Measurements from ENCODE around the gene LRRC39.
A peak's percentile ranks its signal among the peaks of the same experiment; 100 is the strongest.

The LRRC39 gene

DNA sequence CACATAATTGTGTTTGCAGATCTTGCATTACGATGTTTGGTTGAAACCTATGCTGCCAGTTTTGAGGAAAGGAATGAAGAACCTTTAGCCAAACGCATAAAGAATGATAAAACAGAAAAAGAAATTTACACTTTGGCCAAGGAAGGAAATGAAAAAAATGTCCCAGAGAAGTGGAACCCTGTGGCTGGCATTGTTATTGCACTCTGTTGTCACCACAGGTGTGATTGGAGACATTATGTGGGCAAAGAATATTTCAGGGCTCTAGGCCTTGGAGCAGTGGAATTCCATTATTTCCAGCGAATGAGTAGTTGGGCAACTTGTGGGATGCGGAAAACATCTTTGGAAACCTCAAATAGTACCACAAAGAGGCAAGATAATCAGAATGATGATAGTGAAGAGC is 30.2 kb downstream of the LRRC39 start:
- no peaks in the 10 kb centered on the region for H3K4me1 ChIP-seq (ENCODE audit: control insufficient read depth, insufficient read depth, low read length)
- H3K36me3 ChIP-seq (ENCODE audit: control insufficient read depth, insufficient read depth, low read length, severe bottlenecking), result peaks cover 70% of the 10 kb centered on the region
- H3K9ac ChIP-seq (ENCODE audit: low read length), result no peak overlapping the region
- no peak overlapping the region for H3K4me3 ChIP-seq (ENCODE audit: low read length)
- DNase-seq (ENCODE audit: low read depth), result no peak
- no peaks in the 10 kb centered on the region for H3K27me3 ChIP-seq (replicated peaks; ENCODE audit: control insufficient read depth, insufficient read depth, low read length)
- no peaks in the 10 kb centered on the region for H3K9me3 ChIP-seq (ENCODE audit: control insufficient read depth, low read length)

- no peak for DNase-seq (ENCODE audit: low read depth)
- no peaks in the 10 kb centered on the region for H3K9me3 ChIP-seq (ENCODE audit: control insufficient read depth, low read length)
- no peak overlapping the region for H3K9ac ChIP-seq (ENCODE audit: low read length)
- H3K4me1 ChIP-seq (ENCODE audit: control insufficient read depth, insufficient read depth, low read length), result no peaks in the 10 kb centered on the region
- no peak overlapping the region for H3K4me3 ChIP-seq (ENCODE audit: low read length)
- H3K36me3 ChIP-seq (ENCODE audit: control insufficient read depth, insufficient read depth, low read length, severe bottlenecking), result peaks cover 78% of the 10 kb centered on the region
- H3K27me3 ChIP-seq (replicated peaks; ENCODE audit: control insufficient read depth, insufficient read depth, low read length), result no peaks in the 10 kb centered on the region
Measured at GRCh38 chr1:100146958-100147357, 31.1 kb downstream of the LRRC39 start.

- Histone ChIP-seq H3K4me1 (ENCODE audit: control insufficient read depth, insufficient read depth, low read length) (no peaks in the 10 kb centered on the region), H3K36me3 (ENCODE audit: control insufficient read depth, insufficient read depth, low read length, severe bottlenecking) (peaks cover 96% of the 10 kb centered on the region), H3K4me3 (ENCODE audit: low read length) (no peak overlapping the region), H3K9ac (ENCODE audit: low read length) (no peak overlapping the region), H3K9me3 (ENCODE audit: control insufficient read depth, low read length) (no peaks in the 10 kb centered on the region), H3K27me3 (replicated peaks; ENCODE audit: control insufficient read depth, insufficient read depth, low read length) (no peaks in the 10 kb centered on the region)
- DNase-seq (ENCODE audit: low read depth), result no peak
Measured at GRCh38 chr1:100145116-100145515, 32.9 kb downstream of the LRRC39 start.

- Histone ChIP-seq H3K4me3 (ENCODE audit: low read length) (no peak overlapping the region), H3K4me1 (ENCODE audit: control insufficient read depth, insufficient read depth, low read length) (no peaks in the 10 kb centered on the region), H3K27me3 (replicated peaks; ENCODE audit: control insufficient read depth, insufficient read depth, low read length) (no peaks in the 10 kb centered on the region), H3K36me3 (ENCODE audit: control insufficient read depth, insufficient read depth, low read length, severe bottlenecking) (peaks cover 98% of the 10 kb centered on the region), H3K9ac (ENCODE audit: low read length) (no peak overlapping the region), H3K9me3 (ENCODE audit: control insufficient read depth, low read length) (no peaks in the 10 kb centered on the region)
- no peak for DNase-seq (ENCODE audit: low read depth)
Measured at GRCh38 chr1:100142343-100142742, 35.7 kb downstream of the LRRC39 start.

DNA sequence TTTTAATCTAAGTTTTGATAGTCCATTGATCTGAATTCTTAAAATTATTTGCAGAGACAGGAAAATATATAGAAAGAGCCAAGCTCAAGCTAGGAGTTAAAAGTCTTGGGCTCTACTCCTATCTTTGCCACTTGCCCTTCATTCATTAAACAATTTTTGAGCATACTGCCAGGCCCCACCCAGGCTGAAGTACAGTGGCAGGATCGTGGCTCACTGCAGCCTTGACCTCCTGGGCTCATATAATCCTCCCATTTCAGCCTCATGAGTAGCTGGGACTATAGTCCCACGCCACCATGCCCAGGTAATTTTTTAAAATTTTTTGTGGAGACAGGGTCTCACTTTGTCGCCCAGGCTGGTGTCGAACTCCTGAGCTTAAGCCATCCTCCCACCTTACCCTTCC is 36.9 kb downstream of the LRRC39 start:
- Histone ChIP-seq H3K4me1 (ENCODE audit: control insufficient read depth, insufficient read depth, low read length) (no peaks in the 10 kb centered on the region), H3K27me3 (replicated peaks; ENCODE audit: control insufficient read depth, insufficient read depth, low read length) (no peaks in the 10 kb centered on the region), H3K9ac (ENCODE audit: low read length) (no peak overlapping the region), H3K4me3 (ENCODE audit: low read length) (no peak overlapping the region), H3K36me3 (ENCODE audit: control insufficient read depth, insufficient read depth, low read length, severe bottlenecking) (peaks cover 95% of the 10 kb centered on the region), H3K9me3 (ENCODE audit: control insufficient read depth, low read length) (no peaks in the 10 kb centered on the region)
- no peak for DNase-seq (ENCODE audit: low read depth)

- H3K4me3 ChIP-seq (ENCODE audit: low read length), result no peak overlapping the region
- no peak for DNase-seq (ENCODE audit: low read depth)
- no peak overlapping the region for H3K9ac ChIP-seq (ENCODE audit: low read length)
- H3K4me1 ChIP-seq (ENCODE audit: control insufficient read depth, insufficient read depth, low read length), result peaks cover 14% of the 10 kb centered on the region
- no peaks in the 10 kb centered on the region for H3K9me3 ChIP-seq (ENCODE audit: control insufficient read depth, low read length)
- H3K36me3 ChIP-seq (ENCODE audit: control insufficient read depth, insufficient read depth, low read length, severe bottlenecking), result peaks cover 60% of the 10 kb centered on the region
- H3K27me3 ChIP-seq (replicated peaks; ENCODE audit: control insufficient read depth, insufficient read depth, low read length), result no peaks in the 10 kb centered on the region
Measured at GRCh38 chr1:100137602-100138001, 40.5 kb downstream of the LRRC39 start.

DNA sequence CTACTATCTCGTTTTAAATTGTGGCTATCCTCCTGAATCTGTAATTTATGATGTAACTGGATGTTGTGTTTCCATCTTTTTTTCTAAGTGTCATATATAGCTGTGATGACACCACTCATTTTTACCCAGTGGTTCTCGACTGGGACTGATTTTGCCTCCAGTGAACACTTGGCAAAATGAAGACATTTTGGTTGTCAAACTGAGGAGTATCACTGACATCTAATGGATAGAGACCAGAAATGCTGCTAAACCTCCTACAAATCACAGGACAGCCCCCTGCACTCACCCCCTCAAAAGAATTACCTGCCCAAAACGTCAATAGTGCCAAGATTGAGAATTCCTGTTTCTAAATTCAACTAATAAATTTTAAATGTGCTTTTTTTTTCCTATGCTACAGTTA is 43.2 kb downstream of the LRRC39 start:
- no peaks in the 10 kb centered on the region for H3K9me3 ChIP-seq (ENCODE audit: control insufficient read depth, low read length)
- H3K36me3 ChIP-seq (ENCODE audit: control insufficient read depth, insufficient read depth, low read length, severe bottlenecking), result peaks cover 33% of the 10 kb centered on the region
- H3K27me3 ChIP-seq (replicated peaks; ENCODE audit: control insufficient read depth, insufficient read depth, low read length), result no peaks in the 10 kb centered on the region
- H3K4me3 ChIP-seq (ENCODE audit: low read length), result peak overlapping the region; percentile 93
- no peak for DNase-seq (ENCODE audit: low read depth)
- peaks cover 22% of the 10 kb centered on the region for H3K4me1 ChIP-seq (ENCODE audit: control insufficient read depth, insufficient read depth, low read length)
- H3K9ac ChIP-seq (ENCODE audit: low read length), result peak overlapping the region; percentile 43

GRCh38 chr1:100132566-100133477 is 45.2 kb downstream of the LRRC39 start, which contains the start of the genes SASS6 and TRMT13:
SASS6 (minus strand) TSS chr1:100132930; CDS start chr1:100132814, 116 bp downstream.
TRMT13 (plus strand) TSS chr1:100133163; CDS start chr1:100133169, 6 bp downstream.
- H3K4me3 ChIP-seq (ENCODE audit: low read length), result peak within 1 kb of the TSS; percentile 93
- H3K9me3 ChIP-seq (ENCODE audit: control insufficient read depth, low read length), result no peaks in the 10 kb centered on the region
- no peaks in the 10 kb centered on the region for H3K27me3 ChIP-seq (replicated peaks; ENCODE audit: control insufficient read depth, insufficient read depth, low read length)
- peaks cover 22% of the 10 kb centered on the region for H3K4me1 ChIP-seq (ENCODE audit: control insufficient read depth, insufficient read depth, low read length)
- peak within 1 kb of the TSS; percentile 89 for H3K9ac ChIP-seq (ENCODE audit: low read length)
- peaks cover 12% of the 10 kb centered on the region for H3K36me3 ChIP-seq (ENCODE audit: control insufficient read depth, insufficient read depth, low read length, severe bottlenecking)
- peak; percentile 98 for DNase-seq (ENCODE audit: low read depth)

DNA sequence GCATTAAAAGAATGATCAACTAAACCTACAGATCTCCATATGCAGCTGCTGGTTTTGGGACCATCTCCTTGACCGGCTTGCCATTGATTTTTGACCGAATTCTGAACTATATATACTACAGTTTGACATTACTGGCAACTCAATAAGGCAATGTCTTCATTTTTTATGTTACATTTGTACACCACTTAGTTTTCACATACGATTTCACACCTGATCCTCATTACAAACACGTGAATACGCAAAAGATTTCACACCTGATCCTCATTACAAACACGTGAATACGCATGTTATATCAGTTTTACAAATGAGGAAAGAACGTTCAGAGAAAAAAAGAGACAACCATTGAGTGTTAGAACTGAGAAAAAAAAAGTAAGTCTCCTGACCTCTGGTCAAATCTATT is 46.4 kb downstream of the LRRC39 start:
- no peak for DNase-seq (ENCODE audit: low read depth)
- Histone ChIP-seq H3K27me3 (replicated peaks; ENCODE audit: control insufficient read depth, insufficient read depth, low read length) (no peaks in the 10 kb centered on the region), H3K9me3 (ENCODE audit: control insufficient read depth, low read length) (no peaks in the 10 kb centered on the region), H3K36me3 (ENCODE audit: control insufficient read depth, insufficient read depth, low read length, severe bottlenecking) (peaks cover under 1% of the 10 kb centered on the region), H3K4me3 (ENCODE audit: low read length) (peak overlapping the region; percentile 93), H3K9ac (ENCODE audit: low read length) (peak overlapping the region; percentile 89), H3K4me1 (ENCODE audit: control insufficient read depth, insufficient read depth, low read length) (peaks cover 22% of the 10 kb centered on the region)

GRCh38 chr1:100130552-100131077 is 47.4 kb downstream of the LRRC39 start:
- Histone ChIP-seq H3K4me3 (ENCODE audit: low read length) (no peak overlapping the region), H3K9ac (ENCODE audit: low read length) (no peak overlapping the region), H3K9me3 (ENCODE audit: control insufficient read depth, low read length) (no peaks in the 10 kb centered on the region), H3K27me3 (replicated peaks; ENCODE audit: control insufficient read depth, insufficient read depth, low read length) (no peaks in the 10 kb centered on the region), H3K4me1 (ENCODE audit: control insufficient read depth, insufficient read depth, low read length) (peaks cover 22% of the 10 kb centered on the region), H3K36me3 (ENCODE audit: control insufficient read depth, insufficient read depth, low read length, severe bottlenecking) (no peaks in the 10 kb centered on the region)
- no peak for DNase-seq (ENCODE audit: low read depth)

DNA sequence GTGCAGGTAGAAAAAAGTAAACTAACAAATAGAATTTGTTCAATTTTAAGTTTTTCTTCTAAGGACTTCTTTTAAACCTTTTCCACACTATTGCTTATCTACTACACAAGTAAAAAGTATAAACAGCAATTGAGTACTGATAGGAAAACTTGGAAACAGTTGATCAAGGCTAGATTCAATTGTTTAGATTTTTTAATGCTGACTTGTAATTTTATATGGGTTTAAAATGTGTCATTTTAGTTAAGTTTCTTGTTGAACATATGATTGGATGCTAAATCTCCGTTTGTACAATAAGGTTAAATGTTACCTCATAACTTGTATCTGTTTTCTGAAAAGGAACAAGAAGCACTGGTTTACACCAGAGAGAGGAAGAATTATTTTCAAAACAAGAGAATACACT is 50.8 kb downstream of the LRRC39 start:
- no peak overlapping the region for H3K4me3 ChIP-seq (ENCODE audit: low read length)
- no peak for DNase-seq (ENCODE audit: low read depth)
- H3K4me1 ChIP-seq (ENCODE audit: control insufficient read depth, insufficient read depth, low read length), result peaks cover 7% of the 10 kb centered on the region
- no peak overlapping the region for H3K9ac ChIP-seq (ENCODE audit: low read length)
- no peaks in the 10 kb centered on the region for H3K27me3 ChIP-seq (replicated peaks; ENCODE audit: control insufficient read depth, insufficient read depth, low read length)
- H3K36me3 ChIP-seq (ENCODE audit: control insufficient read depth, insufficient read depth, low read length, severe bottlenecking), result no peaks in the 10 kb centered on the region
- no peaks in the 10 kb centered on the region for H3K9me3 ChIP-seq (ENCODE audit: control insufficient read depth, low read length)

Data from adipocyte (in vitro differentiated cells).